Measurements from ENCODE around the gene SEZ6L.
A peak's percentile ranks its signal among the peaks of the same experiment; 100 is the strongest.

Gene SEZ6L

GRCh38 chr22:26426924-26427323 lies 257.7 kb downstream of the SEZ6L start:
- peaks cover 34% of the 10 kb centered on the region for H3K27me3 Mint-ChIP-seq
- peaks cover 4% of the 10 kb centered on the region for H3K36me3 Mint-ChIP-seq
- peaks cover 11% of the 10 kb centered on the region for H3K9me3 Mint-ChIP-seq
- peak overlapping the region; percentile 91 for H3K27ac Mint-ChIP-seq
- CTCF ChIA-PET, result no interaction called here
- peak overlapping the region; percentile 61 for H3K4me3 Mint-ChIP-seq
- DNase-seq, result no peak
- peaks cover 41% of the 10 kb centered on the region for H3K4me1 Mint-ChIP-seq

- Mint-ChIP-seq H3K27me3 (peaks cover 22% of the 10 kb centered on the region), H3K27ac (peak within 1 kb of the TSS; percentile 95), H3K9me3 (no peaks in the 10 kb centered on the region), H3K36me3 (peaks cover 6% of the 10 kb centered on the region), H3K4me3 (peak within 1 kb of the TSS; percentile 85), H3K4me1 (peaks cover 54% of the 10 kb centered on the region)
- CTCF ChIA-PET, result interaction anchor here (1.2 to 2.7 kb wide), 2 partner anchors 32 to 237 kb away, joined by 4 to 13 read pairs; no protein-coding TSS in a partner anchor
- DNase-seq, result peak; percentile 84
These were observed 259.5 kb downstream of the SEZ6L start, which contains the start of gene ASPHD2 for GRCh38 chr22:26428515-26429457. Gene ASPHD2 (plus strand): TSS chr22:26429260. CDS start chr22:26433616, 4,356 bp downstream.

GRCh38 chr22:26429458-26430286 lies 260.4 kb downstream of the SEZ6L start:
- Mint-ChIP-seq H3K4me3 (peak overlapping the region; percentile 84), H3K36me3 (peaks cover 11% of the 10 kb centered on the region), H3K9me3 (no peaks in the 10 kb centered on the region), H3K27me3 (peaks cover 17% of the 10 kb centered on the region), H3K4me1 (peaks cover 54% of the 10 kb centered on the region), H3K27ac (peak overlapping the region; percentile 81)
- CTCF ChIA-PET, result interaction anchor here (0.7 to 2.7 kb wide), 3 partner anchors 31 to 243 kb away, joined by 3 to 13 read pairs (median 4); no protein-coding TSS in a partner anchor
- DNase-seq, result peak; percentile 34

GRCh38 chr22:26430600-26430999 lies 261.3 kb downstream of the SEZ6L start:
- Mint-ChIP-seq H3K27ac (peak overlapping the region; percentile 81), H3K9me3 (no peaks in the 10 kb centered on the region), H3K4me1 (peaks cover 62% of the 10 kb centered on the region), H3K36me3 (peaks cover 17% of the 10 kb centered on the region), H3K27me3 (peaks cover 14% of the 10 kb centered on the region), H3K4me3 (peak overlapping the region; percentile 84)
- DNase-seq, result no peak
- CTCF ChIA-PET, result interaction anchor here (0.8 to 2.7 kb wide), 6 partner anchors 10 to 235 kb away, joined by 3 to 13 read pairs (median 4); no protein-coding TSS in a partner anchor

GRCh38 chr22:26431261-26431995 lies 262.2 kb downstream of the SEZ6L start:
- Mint-ChIP-seq H3K27me3 (peaks cover 7% of the 10 kb centered on the region), H3K4me3 (peak overlapping the region; percentile 84), H3K27ac (peak overlapping the region; percentile 81), H3K4me1 (peaks cover 71% of the 10 kb centered on the region), H3K9me3 (no peaks in the 10 kb centered on the region), H3K36me3 (peaks cover 23% of the 10 kb centered on the region)
- CTCF ChIA-PET, result interaction anchor here (0.8 to 2.7 kb wide), 6 partner anchors 10 to 234 kb away, joined by 3 to 13 read pairs (median 3); no protein-coding TSS in a partner anchor
- no peak for DNase-seq

GRCh38 chr22:26432619-26433311 lies 263.5 kb downstream of the SEZ6L start:
- Mint-ChIP-seq H3K4me3 (no peak overlapping the region), H3K27ac (peak overlapping the region; percentile 24), H3K36me3 (peaks cover 27% of the 10 kb centered on the region), H3K9me3 (no peaks in the 10 kb centered on the region), H3K27me3 (no peaks in the 10 kb centered on the region), H3K4me1 (peaks cover 70% of the 10 kb centered on the region)
- CTCF ChIA-PET, result no interaction called here
- no peak for DNase-seq
